ENCODE results near the gene HADH. TPM values are rescaled to one million over a fixed set of nuclear protein-coding genes. Genes with fewer than 3 reads are reported as not detected.

The HADH gene
- total RNA-seq, 1 donor from 2014 or later, result 30.9 TPM

DNA sequence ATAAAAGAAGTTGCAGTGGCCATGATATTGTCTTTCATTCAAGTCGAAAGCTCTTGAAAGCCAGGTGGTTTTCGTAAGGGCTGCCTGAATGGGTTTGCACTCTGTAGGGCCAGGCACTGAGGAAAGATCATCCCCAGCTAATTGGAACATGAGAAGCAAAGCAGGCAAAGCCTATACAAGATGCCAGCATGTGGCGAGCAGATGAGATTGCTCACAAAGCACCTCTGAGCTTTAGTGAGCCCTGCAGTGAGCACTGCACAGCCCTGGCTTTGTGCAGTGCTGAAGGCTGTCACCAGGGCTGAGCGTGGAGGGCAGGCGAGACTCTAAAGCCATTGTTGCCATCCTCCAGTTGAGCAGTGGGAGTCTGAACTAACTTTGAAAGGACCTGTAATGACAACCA lies 53.8 kb downstream of the HADH start:
- DNase-seq (ENCODE audit: extremely low spot score in 2 of 2), result no peak
- Histone ChIP-seq H3K27ac (no peak overlapping the region), H3K4me3 (no peak overlapping the region), H3K27me3 (no peaks in the 10 kb centered on the region), H3K4me1 (peaks cover 4% of the 10 kb centered on the region), H3K9me3 (no peaks in the 10 kb centered on the region), H3K36me3 (no peaks in the 10 kb centered on the region)
- TF ChIP-seq POLR2AphosphoS5 (IDR thresholded peaks at IDR 0.05; ENCODE audit: insufficient read depth in 1 of 2, low read depth in 1 of 2) (no peak), POLR2A (IDR thresholded peaks at IDR 0.05) (no peak)
- TF ChIP-seq, protein P1, sequence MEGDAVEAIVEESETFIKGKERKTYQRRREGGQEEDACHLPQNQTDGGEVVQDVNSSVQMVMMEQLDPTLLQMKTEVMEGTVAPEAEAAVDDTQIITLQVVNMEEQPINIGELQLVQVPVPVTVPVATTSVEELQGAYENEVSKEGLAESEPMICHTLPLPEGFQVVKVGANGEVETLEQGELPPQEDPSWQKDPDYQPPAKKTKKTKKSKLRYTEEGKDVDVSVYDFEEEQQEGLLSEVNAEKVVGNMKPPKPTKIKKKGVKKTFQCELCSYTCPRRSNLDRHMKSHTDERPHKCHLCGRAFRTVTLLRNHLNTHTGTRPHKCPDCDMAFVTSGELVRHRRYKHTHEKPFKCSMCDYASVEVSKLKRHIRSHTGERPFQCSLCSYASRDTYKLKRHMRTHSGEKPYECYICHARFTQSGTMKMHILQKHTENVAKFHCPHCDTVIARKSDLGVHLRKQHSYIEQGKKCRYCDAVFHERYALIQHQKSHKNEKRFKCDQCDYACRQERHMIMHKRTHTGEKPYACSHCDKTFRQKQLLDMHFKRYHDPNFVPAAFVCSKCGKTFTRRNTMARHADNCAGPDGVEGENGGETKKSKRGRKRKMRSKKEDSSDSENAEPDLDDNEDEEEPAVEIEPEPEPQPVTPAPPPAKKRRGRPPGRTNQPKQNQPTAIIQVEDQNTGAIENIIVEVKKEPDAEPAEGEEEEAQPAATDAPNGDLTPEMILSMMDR (IDR thresholded peaks at IDR 0.05), result no peak
- intact Hi-C loops (cut with DNase I), result no loop called here

- H3K36me3 ChIP-seq, result no peaks in the 10 kb centered on the region
- H3K9me3 ChIP-seq, result no peaks in the 10 kb centered on the region
- TF ChIP-seq, protein P1 (IDR thresholded peaks at IDR 0.05), result no peak
- DNase-seq (ENCODE audit: extremely low spot score in 2 of 2), result no peak
- H3K4me1 ChIP-seq, result peaks cover 4% of the 10 kb centered on the region
- H3K4me3 ChIP-seq, result no peak overlapping the region
- no peaks in the 10 kb centered on the region for H3K27me3 ChIP-seq
- intact Hi-C loops (cut with DNase I), result no loop called here
- H3K27ac ChIP-seq, result no peak overlapping the region
Measured at GRCh38 chr4:108044951-108045686, 55.4 kb downstream of the HADH start.

DNA sequence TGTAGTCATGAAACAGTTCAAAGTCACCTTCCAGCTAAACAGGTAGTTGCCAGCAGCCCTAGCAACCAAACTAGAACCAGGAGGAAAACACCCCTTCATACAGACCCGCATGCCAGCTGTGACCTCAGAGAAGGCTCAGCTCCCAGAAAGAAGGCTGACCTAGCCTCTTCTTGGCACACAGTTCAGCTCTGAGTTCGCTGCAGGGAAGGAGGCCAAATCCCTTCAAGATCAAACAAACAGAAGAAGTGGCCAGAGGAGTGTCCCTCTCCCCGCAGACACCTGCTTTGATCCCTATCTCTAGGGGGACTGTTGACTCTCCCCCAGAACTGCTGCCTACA lies 56.0 kb downstream of the HADH start:
- DNase-seq (ENCODE audit: extremely low spot score in 2 of 2), result no peak
- Histone ChIP-seq H3K27ac (no peak overlapping the region), H3K4me3 (no peak overlapping the region), H3K27me3 (no peaks in the 10 kb centered on the region), H3K9me3 (no peaks in the 10 kb centered on the region), H3K36me3 (no peaks in the 10 kb centered on the region), H3K4me1 (peaks cover 4% of the 10 kb centered on the region)
- TF ChIP-seq POLR2A (IDR thresholded peaks at IDR 0.05), result no peak
- TF ChIP-seq POLR2AphosphoS5 (IDR thresholded peaks at IDR 0.05; ENCODE audit: insufficient read depth in 1 of 2, low read depth in 1 of 2), result no peak
- TF ChIP-seq, protein P1 (IDR thresholded peaks at IDR 0.05), result no peak
- intact Hi-C loops (cut with DNase I), result no loop called here

- intact Hi-C loops (cut with DNase I), result no loop called here
- Histone ChIP-seq H3K27ac (no peak overlapping the region), H3K27me3 (no peaks in the 10 kb centered on the region), H3K4me3 (no peak overlapping the region), H3K9me3 (no peaks in the 10 kb centered on the region), H3K36me3 (no peaks in the 10 kb centered on the region), H3K4me1 (peaks cover 4% of the 10 kb centered on the region)
- no peak for DNase-seq (ENCODE audit: extremely low spot score in 2 of 2)
- TF ChIP-seq, protein P1 (IDR thresholded peaks at IDR 0.05), result no peak
- TF ChIP-seq POLR2AphosphoS5 (IDR thresholded peaks at IDR 0.05; ENCODE audit: insufficient read depth in 1 of 2, low read depth in 1 of 2), result no peak
- no peak for TF ChIP-seq POLR2A (IDR thresholded peaks at IDR 0.05)
Measured at GRCh38 chr4:108047199-108047598, 57.5 kb downstream of the HADH start.

GRCh38 chr4:108048157-108048556 lies 58.5 kb downstream of the HADH start:
- no peaks in the 10 kb centered on the region for H3K27me3 ChIP-seq
- H3K27ac ChIP-seq, result no peak overlapping the region
- intact Hi-C loops (cut with DNase I), result no loop called here
- peaks cover 4% of the 10 kb centered on the region for H3K4me1 ChIP-seq
- no peak overlapping the region for H3K4me3 ChIP-seq
- no peak for DNase-seq (ENCODE audit: extremely low spot score in 2 of 2)
- TF ChIP-seq POLR2AphosphoS5 (IDR thresholded peaks at IDR 0.05; ENCODE audit: insufficient read depth in 1 of 2, low read depth in 1 of 2), result no peak
- TF ChIP-seq POLR2A (IDR thresholded peaks at IDR 0.05), result no peak
- H3K36me3 ChIP-seq, result no peaks in the 10 kb centered on the region
- no peaks in the 10 kb centered on the region for H3K9me3 ChIP-seq

Data from vagina (tissue), 2 donors.